GM06990 (cell line): ENCODE measurements around the gene AARS1.
"Not testable (repeated sequence)": the region's sequence is repeated elsewhere in the genome, so short reads cannot be mapped to it uniquely, and the experiment has no call there.

Source experiments
- DNase-seq: peaks from one replicate; pipeline ENCODE4 v3.0.0-alpha.2; 2011; ENCODE audit not compliant: insufficient read length; ENCODE audit errors: extremely low read depth
- H3K27me3 ChIP-seq: replicated peaks from 2 replicates; pipeline ENCODE4 v1.6.0; 2011; ENCODE audit warnings: low read length; ENCODE audit not compliant: control insufficient read depth, insufficient read depth
- H3K36me3 ChIP-seq: 2 replicates; pipeline ENCODE4 v1.5.1; 2011; ENCODE audit warnings: low read length; ENCODE audit not compliant: control insufficient read depth, insufficient read depth
- H3K4me3 ChIP-seq: replicated peaks from 2 replicates; pipeline ENCODE4 v1.5.1; 2011; ENCODE audit warnings: low read depth, mild to moderate bottlenecking, control low read depth, low read length
- CTCF ChIP-seq: IDR thresholded peaks from 2 replicates; pipeline ENCODE4 v1.5.1; 2011; ENCODE audit warnings: low read length, control low read depth, mild to moderate bottlenecking, inconsistent platforms; ENCODE audit not compliant: insufficient read depth, poor library complexity, severe bottlenecking

Gene AARS1

DNA sequence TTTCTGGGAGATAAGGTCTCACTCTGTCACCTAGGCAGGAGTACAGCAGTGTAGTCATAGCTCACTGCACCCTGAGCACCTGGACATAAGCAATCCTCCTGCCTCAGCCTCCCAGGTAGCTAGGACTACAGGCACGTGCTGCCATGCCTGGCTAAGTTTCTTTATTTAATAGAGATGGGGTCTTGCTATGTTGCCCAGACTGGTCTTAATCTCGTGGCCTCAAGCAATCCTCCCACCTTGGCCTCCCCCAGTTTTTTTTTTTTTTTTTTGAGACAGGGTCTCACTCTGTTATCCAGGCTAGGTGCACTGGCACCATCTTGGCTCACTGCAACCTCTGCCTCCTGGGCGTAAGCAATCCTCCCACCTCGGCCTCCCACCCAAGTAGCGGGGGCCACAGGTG is 30.8 kb upstream of the AARS1 start:
- TF ChIP-seq CTCF, result no peak
- no peak for DNase-seq
- no peaks in the 10 kb centered on the region for H3K27me3 ChIP-seq
- no peak overlapping the region for H3K4me3 ChIP-seq
- peaks cover 11% of the 10 kb centered on the region for H3K36me3 ChIP-seq

- H3K4me3 ChIP-seq, H3K27me3 ChIP-seq, DNase-seq, H3K36me3 ChIP-seq: not testable (repeated sequence)
Observed at GRCh38 chr16:70307726-70308125, 18.4 kb upstream of the AARS1 start.

DNA sequence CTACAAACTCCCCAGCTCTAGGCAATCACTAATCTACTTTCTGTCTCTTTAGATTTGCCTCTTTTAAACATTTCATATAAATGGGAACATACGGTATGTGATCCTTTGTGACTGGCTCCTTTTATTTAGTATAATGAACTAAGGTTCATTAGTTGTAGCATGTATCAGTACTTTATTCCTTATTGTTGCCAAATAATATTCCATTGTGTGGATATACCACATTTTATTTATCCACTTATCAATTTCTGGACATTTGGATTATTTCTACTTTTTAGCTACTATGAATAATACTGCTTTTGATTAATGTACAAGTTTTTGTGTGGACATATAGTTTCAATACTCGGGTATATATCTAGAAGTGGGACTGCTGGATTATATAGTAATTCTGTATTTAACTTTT is 17.6 kb upstream of the AARS1 start:
- no peaks in the 10 kb centered on the region for H3K27me3 ChIP-seq
- H3K4me3 ChIP-seq, result no peak overlapping the region
- no peak for DNase-seq
- TF ChIP-seq CTCF, result no peak
- no peaks in the 10 kb centered on the region for H3K36me3 ChIP-seq

DNA sequence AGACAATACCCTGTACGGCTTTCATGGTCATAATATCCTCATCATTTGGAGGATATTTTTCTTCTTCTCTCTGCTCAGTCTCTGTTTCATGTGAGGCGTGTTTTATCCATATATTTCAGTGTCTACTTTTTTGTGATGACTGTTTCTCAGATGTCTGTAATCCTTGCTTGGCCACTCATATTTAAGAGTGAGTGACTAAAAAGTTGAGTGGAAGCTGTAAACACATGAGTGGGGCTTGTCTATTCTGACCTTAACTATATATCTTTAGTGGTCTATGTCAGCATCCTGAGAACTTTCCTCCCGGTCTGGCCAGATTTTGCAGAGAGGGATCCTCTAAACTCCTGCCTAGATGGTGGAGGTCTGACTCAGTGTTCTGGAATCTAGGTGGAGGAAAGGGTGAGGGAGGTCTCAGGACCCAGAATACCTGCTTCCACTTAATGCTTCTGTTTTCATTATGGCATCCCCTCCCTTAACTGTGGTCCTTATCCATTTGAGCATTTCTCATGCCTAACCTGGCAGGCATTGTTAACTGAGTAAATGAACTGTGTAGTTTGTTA is 15.7 kb upstream of the AARS1 start:
- Histone ChIP-seq H3K27me3 (no peaks in the 10 kb centered on the region), H3K36me3 (no peaks in the 10 kb centered on the region), H3K4me3 (no peak overlapping the region)
- DNase-seq, result no peak
- no peak for TF ChIP-seq CTCF

- no peaks in the 10 kb centered on the region for H3K27me3 ChIP-seq
- no peaks in the 10 kb centered on the region for H3K36me3 ChIP-seq
- no peak overlapping the region for H3K4me3 ChIP-seq
- no peak for TF ChIP-seq CTCF
- DNase-seq, result no peak
Observed at GRCh38 chr16:70302745-70303144, 13.4 kb upstream of the AARS1 start.

GRCh38 chr16:70301121-70301520 is 11.8 kb upstream of the AARS1 start:
- H3K27me3 ChIP-seq, result no peaks in the 10 kb centered on the region
- H3K36me3 ChIP-seq, result no peaks in the 10 kb centered on the region
- TF ChIP-seq CTCF, result no peak
- DNase-seq, result no peak
- no peak overlapping the region for H3K4me3 ChIP-seq
